ENCODE data around the gene OR4D10.

DNA sequence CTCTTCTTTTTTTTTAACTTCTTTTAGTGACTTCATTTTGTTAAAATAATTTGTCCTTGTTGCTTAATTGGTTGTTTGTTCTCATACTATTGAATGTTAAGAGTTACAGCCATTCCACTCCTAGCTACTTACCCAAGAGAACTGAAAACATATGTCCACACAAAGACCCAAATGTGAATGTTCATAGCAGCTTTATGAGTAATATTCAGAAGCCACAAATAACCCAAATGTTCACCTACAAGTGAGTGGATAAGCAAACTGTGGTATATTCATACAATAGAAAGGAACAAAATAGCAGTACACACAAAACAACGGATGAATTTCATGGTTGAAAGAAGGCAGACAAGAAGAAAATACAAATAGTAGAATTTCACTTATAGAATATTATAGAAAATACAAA is 28.8 kb downstream of the OR4D10 start:
- TF ChIP-seq EZH2phosphoT487 (IDR thresholded peaks at IDR 0.05; ENCODE audit: borderline replicate concordance, low read depth, low read length): no peak
- TF ChIP-seq CTCF (conservative IDR thresholded peaks at IDR 0.05; ENCODE audit: low read length): no peak
